DND-41 (cell line): ENCODE data around the gene CRTC3.

Experiments used
- ATAC-seq: fragments of 200-7000 bp; cut with Tn5 transposase; 3 replicates; pipeline ENCODE4 v1.9.1; 2021; ENCODE audit warnings: low read depth; ENCODE audit not compliant: insufficient read depth
- DNase-seq: peaks from one replicate; pipeline ENCODE4 v3.0.0-alpha.2; 2020
- H2AFZ ChIP-seq: 2 replicates; pipeline ENCODE4 v1.6.0; 2012; ENCODE audit warnings: low read depth, low read length
- H3K27ac ChIP-seq: 2 replicates; pipeline ENCODE4 v1.5.1; 2012; ENCODE audit warnings: low read length, inconsistent platforms
- H3K27me3 ChIP-seq: fragments of 200-600 bp; sonication (generic); 2 replicates; pipeline ENCODE4 v1.6.0; 2012; ENCODE audit warnings: low read length, mild to moderate bottlenecking, inconsistent platforms; ENCODE audit not compliant: insufficient read depth, poor library complexity
- H3K36me3 ChIP-seq: 2 replicates; pipeline ENCODE4 v1.5.1; 2012; ENCODE audit warnings: low read length, inconsistent platforms; ENCODE audit not compliant: insufficient read depth
- H3K4me1 ChIP-seq: 2 replicates; pipeline ENCODE4 v1.5.1; 2012; ENCODE audit warnings: mild to moderate bottlenecking, low read length; ENCODE audit not compliant: insufficient read depth
- H3K4me2 ChIP-seq: 2 replicates; pipeline ENCODE4 v1.6.0; 2012; ENCODE audit warnings: mild to moderate bottlenecking, moderate library complexity, low read length, inconsistent platforms; ENCODE audit not compliant: insufficient read depth
- H3K4me3 ChIP-seq, 2 experiments: fragments of 200-600 bp in 1 of 2; shearing (Covaris generic) in 1 of 2; 2 replicates each; pipeline ENCODE4 v1.5.1; 2012 to 2016; ENCODE audit warnings: inconsistent platforms in 2 of 2, low read length in 2 of 2, mild to moderate bottlenecking in 2 of 2, low read depth in 1 of 2, moderate library complexity in 1 of 2
- H3K79me2 ChIP-seq: 2 replicates; pipeline ENCODE4 v1.6.0; 2012; ENCODE audit warnings: low read length, inconsistent platforms; ENCODE audit not compliant: insufficient read depth
- H3K9ac ChIP-seq: 2 replicates; pipeline ENCODE4 v1.6.0; 2012; ENCODE audit warnings: low read depth, mild to moderate bottlenecking, inconsistent platforms, low read length, moderate library complexity
- H3K9me3 ChIP-seq: 2 replicates; pipeline ENCODE4 v1.5.1; 2012; ENCODE audit warnings: low read length, moderate library complexity, mild to moderate bottlenecking, inconsistent platforms; ENCODE audit not compliant: insufficient read depth, severe bottlenecking
- H4K20me1 ChIP-seq: 2 replicates; pipeline ENCODE4 v1.6.0; 2012; ENCODE audit warnings: low read length; ENCODE audit not compliant: insufficient read depth
- CTCF ChIP-seq: IDR thresholded peaks from 2 replicates; pipeline ENCODE4 v1.5.1; 2012; ENCODE audit warnings: borderline replicate concordance, low read length, moderate library complexity, mild to moderate bottlenecking; ENCODE audit not compliant: poor library complexity, severe bottlenecking; ENCODE audit errors: extremely low read depth
- EZH2 ChIP-seq: IDR thresholded peaks from 3 replicates; pipeline ENCODE4 v1.6.1; 2012; ENCODE audit warnings: borderline replicate concordance, low read depth, mild to moderate bottlenecking, moderate library complexity, low read length, inconsistent platforms; ENCODE audit not compliant: severe bottlenecking

Gene CRTC3

GRCh38 chr15:90565866-90566265 lies 36.1 kb downstream of the CRTC3 start:
- Histone ChIP-seq H3K4me3 (no peak overlapping the region), H3K27ac (no peak overlapping the region), H4K20me1 (peaks cover 4% of the 10 kb centered on the region; the same call in 1 of the 2 replicates), H3K36me3 (0 out of 2 replicates have a peak, but pooled peaks cover 8% of the 10 kb centered on the region), H3K79me2 (peaks cover 9% of the 10 kb centered on the region; the same call in 1 of the 2 replicates), H3K9me3 (no peaks in the 10 kb centered on the region), H3K4me1 (peaks cover 12% of the 10 kb centered on the region), H2AFZ (no peak overlapping the region), H3K9ac (no peak overlapping the region), H3K27me3 (no peaks in the 10 kb centered on the region), H3K4me2 (no peak overlapping the region)
- ATAC-seq = no peak
- TF ChIP-seq CTCF = no peak
- no peak for TF ChIP-seq EZH2
- DNase-seq = no peak

GRCh38 chr15:90570643-90571042 lies 40.9 kb downstream of the CRTC3 start:
- Histone ChIP-seq H3K9ac (no peak overlapping the region), H3K79me2 (peaks cover 11% of the 10 kb centered on the region), H3K9me3 (no peaks in the 10 kb centered on the region), H4K20me1 (no peaks in the 10 kb centered on the region), H3K4me3 (no peak overlapping the region), H3K36me3 (no peaks in the 10 kb centered on the region), H2AFZ (no peak overlapping the region), H3K27me3 (no peaks in the 10 kb centered on the region), H3K4me2 (no peak overlapping the region), H3K4me1 (peaks cover 27% of the 10 kb centered on the region), H3K27ac (no peak overlapping the region)
- no peak for DNase-seq
- ATAC-seq = no peak
- no peak for TF ChIP-seq EZH2
- TF ChIP-seq CTCF = no peak

- DNase-seq = no peak
- no peak overlapping the region for H3K4me3 ChIP-seq
- peak overlapping the region; percentile 34; the same call in 1 of the 2 replicates for H3K27ac ChIP-seq
These were observed 41.4 kb downstream of the CRTC3 start for GRCh38 chr15:90571063-90571541.

More at GRCh38 chr15:90571063-90571541, 41.4 kb downstream of the CRTC3 start:
- Histone ChIP-seq H4K20me1 (no peaks in the 10 kb centered on the region), H3K9me3 (no peaks in the 10 kb centered on the region), H3K36me3 (no peaks in the 10 kb centered on the region), H3K4me2 (no peak overlapping the region), H3K27me3 (no peaks in the 10 kb centered on the region), H3K9ac (no peak overlapping the region), H3K4me1 (peaks cover 27% of the 10 kb centered on the region), H3K79me2 (peaks cover 15% of the 10 kb centered on the region), H2AFZ (no peak overlapping the region)
- TF ChIP-seq EZH2 (no peak), CTCF (no peak)
- no peak for ATAC-seq
